ENCODE results near the gene SUSD6. TPM values are rescaled to one million over a fixed set of nuclear protein-coding genes. Genes with fewer than 3 reads are reported as not detected.

Gene SUSD6
- total RNA-seq: 9.0 and 14.2 TPM in 2 replicates

DNA sequence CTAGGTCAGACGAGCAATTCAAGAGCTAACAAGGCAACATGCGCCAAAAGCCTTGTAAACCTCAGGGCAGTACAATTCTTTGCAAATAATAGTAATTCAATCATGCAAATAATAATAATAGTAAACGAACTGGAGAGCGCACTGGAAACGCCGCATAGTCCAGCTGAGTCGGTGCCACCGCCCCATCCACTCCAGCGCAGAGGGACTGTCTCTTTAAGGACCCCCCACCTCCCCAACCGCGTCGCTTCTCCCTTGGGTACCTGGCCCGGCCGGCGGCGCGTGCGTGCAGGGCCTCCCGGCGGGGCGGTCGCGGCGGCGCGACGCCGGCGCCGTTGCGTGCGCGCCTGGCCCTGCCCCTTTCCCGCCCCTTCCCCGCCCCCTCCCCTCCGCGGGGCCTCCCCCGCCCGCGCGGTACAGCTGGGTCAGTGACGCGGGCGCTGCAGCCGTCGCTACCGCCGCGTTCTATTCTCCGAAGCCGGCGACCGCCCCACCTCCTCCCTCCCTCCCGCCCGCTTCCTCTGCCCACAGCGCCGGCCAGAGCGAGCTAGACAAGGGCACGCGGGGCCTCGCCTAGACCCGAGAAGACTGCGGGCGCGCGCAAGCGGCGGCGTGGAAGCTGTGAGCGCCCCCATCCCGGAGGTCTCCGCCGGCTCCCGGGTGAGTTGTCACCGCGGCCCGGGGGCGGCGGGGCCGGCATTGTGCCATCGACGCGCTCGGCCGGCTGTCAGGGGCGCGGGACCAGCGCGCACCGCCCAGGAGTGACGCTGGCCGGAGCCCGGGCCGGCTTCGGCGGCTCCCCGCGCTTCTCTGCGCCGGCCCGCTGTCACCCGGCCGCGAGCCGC is at the start of gene SUSD6:
Gene SUSD6 (plus strand): TSS at position 425 of the 842 bp plus-strand sequence. CDS start 46,997 bp downstream, outside the sequence.

DNA sequence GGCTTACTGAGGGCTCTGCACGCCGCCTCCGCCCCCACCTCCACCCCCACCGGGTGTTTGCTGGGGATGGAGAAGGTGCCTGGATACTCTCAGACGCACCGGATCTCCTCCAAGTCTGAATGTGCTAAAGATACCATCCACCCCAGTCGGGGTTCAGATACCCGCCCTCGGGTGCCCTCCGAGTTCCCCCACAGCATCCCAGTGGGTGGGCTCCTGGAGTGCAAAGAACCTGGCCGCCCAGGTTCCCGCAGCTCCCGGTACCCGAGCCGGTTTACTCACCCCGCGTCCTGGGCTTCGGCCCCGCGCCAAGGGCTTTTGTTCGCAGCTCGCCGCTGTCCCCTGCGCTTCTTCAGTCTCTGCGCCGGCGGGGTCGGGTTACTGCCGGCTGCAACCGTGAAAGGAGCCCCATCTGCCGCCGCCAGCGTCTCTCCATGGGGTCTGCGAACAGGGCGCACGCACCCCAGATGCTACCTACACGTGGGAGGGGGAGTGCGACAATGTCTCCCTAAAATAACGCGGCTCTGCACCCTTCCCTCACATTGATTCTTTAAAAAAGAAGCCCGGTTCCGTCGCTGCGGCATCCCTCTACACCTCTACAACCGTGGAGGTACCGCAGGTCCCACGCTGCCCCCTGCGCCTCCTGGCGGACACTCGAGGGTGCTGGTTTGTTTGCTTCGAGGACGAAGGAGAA is 37.0 kb upstream of the SUSD6 start, which contains the start of gene CCDC177:
Gene CCDC177 (minus strand): TSS at position 609 of the 691 bp plus-strand sequence. CDS start 1,249 bp downstream, outside the sequence.

Other genes starting within 250 kb of the SUSD6 start
- 216 and 360 TPM in 2 replicates for gene ERH, start 213.3 kb upstream of the SUSD6 start, total RNA-seq
- gene SLC39A9, start 212.9 kb upstream of the SUSD6 start, total RNA-seq: 86.3 and 91.2 TPM in 2 replicates
- gene PLEKHD1, start 126.9 kb upstream of the SUSD6 start, total RNA-seq: under 0.01 TPM in 1 of 2 replicates, not detected in the other
- not detected in 2 replicates for gene CCDC177, start 36.7 kb upstream of the SUSD6 start, total RNA-seq
- 129 and 143 TPM in 2 replicates for gene SRSF5, start 155.5 kb downstream of the SUSD6 start, total RNA-seq
- gene SLC10A1, start 185.6 kb downstream of the SUSD6 start, total RNA-seq: not detected in 2 replicates